ENCODE results near the gene CHD3.

Gene CHD3

DNA sequence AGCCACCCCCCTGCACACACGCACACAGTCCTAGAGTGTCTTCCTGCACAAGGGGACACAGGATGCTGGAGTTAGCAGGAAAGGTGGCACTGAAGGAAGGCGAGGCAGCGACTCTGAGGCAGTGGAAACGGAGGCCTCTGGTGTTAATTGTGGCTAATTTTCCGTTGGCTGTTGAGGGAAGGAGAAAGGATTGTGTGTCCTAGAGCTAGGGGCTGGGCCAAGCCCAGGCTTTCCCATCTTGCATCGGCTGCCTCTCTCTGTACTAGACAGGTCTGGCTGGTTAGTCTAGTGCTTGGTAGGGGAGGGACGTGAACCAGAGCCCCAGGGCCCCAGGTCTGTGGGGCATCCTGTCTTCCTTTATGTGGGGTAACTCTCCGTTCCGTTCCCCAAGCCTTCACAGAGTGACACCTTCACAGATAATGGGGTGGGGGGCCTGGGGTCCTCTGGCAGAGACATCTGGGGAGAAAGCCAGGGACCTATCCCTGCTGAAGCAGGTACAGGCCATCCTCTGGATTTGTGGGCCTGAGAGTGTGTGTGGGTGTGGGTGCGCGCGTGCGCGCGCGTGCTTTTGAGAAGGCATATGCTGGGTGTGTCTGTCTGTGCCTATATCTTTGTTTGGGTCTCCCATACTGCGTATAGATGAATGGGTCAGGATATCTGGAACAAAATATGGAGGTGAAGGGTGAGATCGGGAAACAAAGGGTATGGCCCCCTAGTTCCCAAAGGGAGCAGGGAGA lies at the start of gene CHD3:
Gene CHD3, plus strand, starts transcription at position 606 of the 737 bp plus-strand sequence. CDS start 212 bp downstream, outside the sequence.
- DNase-seq = no peak

DNA sequence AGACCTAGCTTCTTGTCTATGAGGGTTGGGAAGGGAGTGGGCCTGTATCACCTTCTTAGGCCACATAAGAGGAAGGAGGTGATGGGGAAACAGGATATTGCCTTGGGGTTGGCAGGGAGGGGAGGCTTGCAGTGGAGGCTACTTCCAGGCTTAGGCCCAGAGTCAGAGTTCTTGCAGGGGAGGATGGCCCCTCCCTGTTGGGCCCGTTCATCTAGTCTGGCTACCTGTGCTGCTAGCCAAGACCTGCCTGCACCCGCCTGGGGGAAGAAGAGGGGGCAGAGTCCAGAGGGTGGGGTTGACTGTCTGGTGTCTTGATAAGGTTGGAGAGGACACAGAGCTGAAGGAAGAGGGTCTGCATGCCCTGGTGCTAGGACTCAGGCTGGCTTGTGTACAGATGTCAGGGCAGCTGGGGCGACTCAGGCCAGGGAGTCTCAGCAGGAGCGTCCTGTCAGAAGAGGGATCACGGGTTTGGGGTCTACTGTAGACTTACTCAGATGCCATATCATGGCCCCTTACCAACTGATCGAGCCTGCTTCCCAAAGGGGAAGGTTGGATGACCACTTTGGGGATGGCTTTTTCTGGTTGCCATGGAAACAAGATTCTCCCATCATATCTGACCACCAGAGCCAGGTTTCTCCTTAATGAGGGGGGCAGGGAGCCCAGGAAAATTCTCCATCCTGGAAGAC lies 49.3 kb upstream of the CHD3 start:
- no peak for DNase-seq

DNA sequence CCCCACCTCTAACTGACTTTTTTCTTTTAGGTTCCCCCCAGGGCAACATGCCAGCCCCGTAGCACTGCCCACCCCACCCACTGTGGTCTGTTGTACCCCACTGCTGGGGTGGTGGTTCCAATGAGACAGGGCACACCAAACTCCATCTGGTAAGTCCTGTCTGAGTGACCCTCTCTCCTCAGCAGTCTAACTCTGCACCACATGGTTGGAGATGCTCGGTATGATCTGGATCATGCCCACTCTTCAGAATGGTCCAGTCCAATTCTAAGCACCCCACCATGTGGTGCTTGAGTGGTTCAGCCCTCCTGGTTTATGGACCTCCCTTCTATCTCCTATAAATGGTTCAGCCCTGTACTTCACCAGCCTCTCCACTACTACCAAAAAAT lies 48.7 kb upstream of the CHD3 start:
- no peak for DNase-seq

DNA sequence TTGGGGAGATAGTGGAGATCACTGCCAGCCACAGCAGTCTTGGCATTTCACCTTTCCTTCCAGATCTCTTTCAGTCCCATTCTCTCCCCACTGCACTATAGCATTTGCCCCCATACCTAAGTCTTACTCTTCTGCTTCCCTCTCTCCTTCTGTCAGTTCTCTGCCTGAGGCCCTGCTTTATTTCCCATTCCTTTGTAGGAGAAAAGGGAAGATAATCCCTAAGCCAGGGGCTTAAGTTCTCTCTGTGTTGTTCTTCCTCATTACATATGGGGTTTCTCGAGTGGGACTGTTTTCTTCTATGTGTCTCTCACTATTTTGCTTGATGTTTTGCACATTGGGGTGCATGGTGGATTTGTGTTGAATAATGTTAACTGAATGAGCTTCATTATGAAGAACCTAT lies 48.1 kb upstream of the CHD3 start:
- DNase-seq = no peak

DNA sequence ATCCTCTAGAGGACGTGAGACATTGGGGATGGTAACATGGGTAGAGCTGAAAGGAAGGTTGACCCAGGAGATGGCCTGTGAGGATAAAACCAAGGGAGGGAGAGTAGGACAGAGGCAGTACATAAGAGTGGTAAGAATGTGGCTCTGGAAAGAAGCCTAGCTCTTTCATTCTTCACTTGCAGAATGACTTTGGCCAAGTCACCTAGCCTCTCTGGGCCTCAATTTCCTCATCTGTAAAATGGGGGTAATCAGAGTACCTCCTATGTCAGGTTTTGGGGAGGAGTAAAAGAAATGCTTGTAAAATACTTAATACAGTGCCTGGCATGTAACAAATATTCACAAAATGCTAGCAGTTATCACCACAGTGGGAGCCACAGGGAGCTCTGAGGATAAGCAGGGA lies 47.7 kb upstream of the CHD3 start:
- DNase-seq = no peak

DNA sequence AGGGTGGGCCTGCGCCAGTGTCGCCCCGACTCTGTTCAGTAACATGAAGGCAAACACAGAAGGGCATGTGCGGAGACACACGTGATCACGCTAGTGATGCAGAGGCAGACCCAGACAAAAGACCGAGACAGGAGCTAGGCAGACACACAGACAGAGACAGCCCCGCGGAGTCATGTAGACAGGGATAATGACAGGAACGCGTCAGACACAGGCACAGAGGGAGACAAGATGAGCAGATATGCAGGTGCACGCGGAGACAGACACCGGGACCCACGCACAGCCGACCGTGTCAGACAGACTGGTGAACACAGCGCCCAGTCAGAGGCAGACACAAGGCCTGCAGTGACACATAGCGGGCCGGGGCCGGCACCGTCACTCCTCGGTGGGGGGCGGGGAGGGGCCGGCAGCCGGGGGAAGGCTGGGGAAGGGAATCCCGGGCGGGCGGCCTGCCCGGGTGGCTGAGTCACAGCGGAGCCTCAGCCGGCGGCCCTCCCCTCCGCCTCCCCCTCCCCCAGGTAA lies 47.1 kb upstream of the CHD3 start:
- DNase-seq = peak; percentile 91

DNA sequence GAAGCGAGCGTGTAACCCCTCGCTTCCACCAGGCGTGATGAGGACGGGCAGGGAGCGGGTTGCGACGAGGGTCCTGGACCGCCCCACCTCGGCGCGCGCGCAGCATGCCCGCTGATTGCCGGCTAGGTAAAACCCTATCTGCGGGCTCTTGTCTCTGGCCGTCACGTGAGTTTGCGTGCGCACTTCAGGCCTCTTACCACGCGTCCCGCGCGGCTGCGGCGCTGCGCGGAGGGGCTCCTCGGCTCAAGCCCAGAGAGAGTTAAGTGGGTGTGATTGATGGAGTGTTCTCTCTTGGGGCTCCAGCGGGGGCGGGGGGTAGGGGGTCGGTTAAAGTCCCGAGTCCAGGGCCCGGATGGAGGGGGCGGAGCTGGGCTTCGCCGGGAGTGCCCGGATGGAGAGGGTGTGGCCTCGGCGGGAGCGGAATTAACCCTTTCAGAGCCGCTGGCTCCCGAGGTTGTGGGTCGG lies 46.6 kb upstream of the CHD3 start:
- DNase-seq = peak; percentile 95

DNA sequence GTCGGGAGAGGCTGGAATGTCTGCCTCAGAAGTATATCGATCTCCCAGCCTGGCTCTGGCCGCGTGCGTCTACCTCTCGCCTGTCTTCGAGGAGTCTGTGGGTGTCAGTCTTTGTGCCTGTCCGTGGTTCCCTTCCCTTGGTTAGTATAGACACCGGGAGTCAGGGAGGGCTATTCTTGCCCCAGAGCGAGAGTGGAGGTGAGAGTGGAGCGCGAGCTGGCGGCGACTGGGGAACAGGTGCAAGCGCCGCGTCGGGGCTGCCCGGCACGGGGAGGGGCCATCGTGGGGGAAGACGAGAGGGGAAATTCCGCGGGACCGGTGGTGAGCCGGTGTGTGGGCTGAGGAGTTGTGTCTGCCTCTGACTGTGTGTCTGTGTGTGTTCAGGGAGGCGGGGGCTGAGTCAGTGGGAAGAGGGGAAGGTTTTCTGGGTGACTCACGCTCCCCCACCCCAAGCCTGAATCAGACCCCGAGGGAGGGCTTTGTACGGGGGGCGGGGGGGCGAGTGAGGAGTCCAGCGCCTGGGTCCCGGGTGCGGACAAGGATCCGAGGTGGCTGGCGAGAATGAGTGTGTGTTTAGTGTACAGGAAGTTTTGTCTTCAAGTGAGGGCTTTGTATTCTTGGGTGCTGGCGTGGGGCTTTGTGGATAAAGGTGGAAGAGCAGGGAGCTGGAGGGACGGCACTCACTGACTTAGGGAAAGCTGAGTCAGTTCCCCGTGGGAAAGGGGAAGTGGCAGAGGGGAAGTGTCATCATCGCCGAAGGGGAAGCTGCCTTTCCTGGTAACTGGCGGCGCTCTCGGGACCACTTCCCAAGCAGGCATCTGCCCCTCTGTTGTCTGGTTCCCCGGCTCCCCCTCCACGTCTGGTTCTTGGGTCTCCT lies 46.0 kb upstream of the CHD3 start:
- peak; percentile 84 for DNase-seq

DNA sequence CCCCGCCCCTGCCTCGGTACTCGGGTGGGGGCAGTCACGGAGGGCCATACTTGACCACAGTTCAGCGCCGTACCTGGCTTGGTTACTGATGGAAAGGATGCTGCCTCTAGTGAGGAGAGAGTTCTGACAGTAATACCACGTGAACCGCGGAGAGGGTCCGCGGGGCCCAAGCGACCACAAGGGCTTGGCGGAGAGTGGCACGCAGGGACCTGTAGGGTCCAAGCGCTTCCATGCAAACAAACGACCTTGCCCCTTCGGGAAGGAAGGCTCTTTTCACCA lies 45.4 kb upstream of the CHD3 start:
- no peak for DNase-seq

DNA sequence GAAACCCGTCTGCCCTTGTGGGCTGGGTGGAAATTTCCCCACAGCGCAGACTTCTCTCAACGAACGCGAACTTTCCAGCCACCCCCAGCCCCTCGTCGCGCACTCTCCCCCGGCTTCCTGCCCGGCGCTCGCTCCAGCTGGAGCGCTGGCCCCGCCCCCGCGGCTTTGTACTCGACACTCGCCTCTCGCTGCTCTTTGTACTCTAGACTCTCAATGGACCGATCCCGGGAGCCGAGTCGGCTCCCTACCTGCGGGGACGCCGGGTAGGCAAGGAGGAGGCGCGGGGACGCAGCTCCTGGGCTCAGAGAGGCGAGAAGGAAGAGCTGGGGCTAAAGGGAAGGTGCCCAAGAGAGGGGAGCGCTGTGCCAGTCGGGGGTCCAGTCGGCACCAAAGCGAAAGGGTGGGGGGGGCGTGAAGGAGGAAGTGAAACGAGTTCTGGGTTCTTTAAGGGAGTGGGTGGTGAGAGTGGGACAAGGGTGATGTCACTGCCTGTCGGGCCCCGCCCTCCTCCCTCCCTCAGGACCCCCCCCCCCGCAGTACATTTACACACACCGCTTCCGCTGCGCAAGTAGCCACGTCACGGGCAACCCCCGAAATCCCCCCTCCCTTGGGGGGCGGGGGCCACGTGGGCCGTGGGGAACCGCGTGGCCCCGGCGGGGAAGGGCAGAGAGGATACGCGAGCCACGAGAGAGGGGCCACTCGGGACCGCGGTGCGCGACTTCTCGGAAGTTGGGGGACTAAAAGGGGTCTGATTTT lies 44.9 kb upstream of the CHD3 start:
- peak; percentile 89 for DNase-seq

DNA sequence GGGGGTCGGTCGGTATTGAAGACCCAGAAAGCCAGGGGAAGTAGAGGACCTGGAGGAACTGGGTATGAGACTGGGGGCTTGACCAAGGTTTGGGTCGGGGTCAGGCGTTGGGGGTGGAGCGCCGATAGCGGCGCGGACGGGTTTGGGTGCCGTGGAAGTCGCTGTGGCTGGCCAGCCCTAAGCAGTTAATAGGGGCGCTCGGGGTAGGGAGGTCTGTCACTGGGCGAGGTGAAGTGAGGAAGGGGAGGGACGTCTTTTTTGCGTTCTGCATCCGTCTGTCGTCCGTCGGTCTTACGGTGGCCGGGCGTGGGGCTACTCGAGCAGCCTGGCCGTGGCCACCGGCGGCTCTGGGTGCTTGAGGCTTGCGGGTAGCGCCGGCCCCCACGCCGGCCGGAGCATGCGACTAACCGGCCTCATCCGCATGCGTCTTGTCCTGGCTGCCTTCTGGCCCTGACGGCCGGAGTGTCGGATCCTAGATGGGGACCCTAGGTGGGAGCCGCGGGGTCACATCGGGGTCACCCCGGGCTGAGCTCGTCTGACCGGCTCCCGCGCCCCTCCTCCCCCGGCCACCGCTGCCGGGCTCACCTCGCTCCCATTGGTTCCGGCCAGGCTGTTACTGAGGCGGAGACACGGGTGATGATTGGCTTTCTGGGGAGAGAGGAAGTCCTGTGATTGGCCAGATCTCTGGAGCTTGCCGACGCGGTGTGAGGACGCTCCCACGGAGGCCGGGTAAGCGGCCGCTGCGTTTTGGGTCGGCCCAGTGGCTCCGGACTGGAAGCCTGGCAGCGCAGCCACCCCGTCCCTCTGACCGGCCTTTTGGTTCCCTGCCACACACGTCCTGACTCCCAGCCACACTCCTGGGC lies 44.1 kb upstream of the CHD3 start:
- DNase-seq = peak; percentile 95

DNA sequence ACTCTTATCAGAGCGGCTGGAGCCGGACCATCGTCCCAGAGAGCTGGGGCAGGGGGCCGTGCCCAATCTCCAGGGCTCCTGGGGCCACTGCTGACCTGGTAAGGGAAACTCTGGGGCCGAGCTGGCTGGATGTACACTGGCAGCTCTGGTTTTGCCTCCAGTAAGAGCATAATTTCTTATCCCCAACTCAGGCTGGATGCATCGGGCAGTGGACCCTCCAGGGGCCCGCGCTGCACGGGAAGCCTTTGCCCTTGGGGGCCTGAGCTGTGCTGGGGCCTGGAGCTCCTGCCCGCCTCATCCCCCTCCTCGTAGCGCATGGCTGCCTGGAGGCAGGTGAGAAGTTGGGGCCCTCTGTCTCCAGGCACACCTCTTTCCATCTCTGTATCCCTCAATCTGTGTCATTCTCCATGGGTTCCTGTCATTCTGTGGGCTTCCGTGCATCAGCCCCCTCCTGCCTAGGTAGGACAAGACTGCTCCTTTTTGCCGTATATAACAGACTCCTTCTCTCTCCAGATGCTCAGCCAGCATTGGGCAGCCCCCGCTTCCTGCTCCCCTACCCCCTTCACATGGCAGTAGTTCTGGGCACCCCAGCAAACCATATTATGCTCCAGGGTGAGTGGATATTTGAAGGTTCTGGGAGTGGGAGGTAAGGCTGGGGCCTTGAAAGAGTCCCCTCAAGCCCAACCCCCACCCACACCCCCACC lies 43.1 kb upstream of the CHD3 start:
- no peak for DNase-seq

DNA sequence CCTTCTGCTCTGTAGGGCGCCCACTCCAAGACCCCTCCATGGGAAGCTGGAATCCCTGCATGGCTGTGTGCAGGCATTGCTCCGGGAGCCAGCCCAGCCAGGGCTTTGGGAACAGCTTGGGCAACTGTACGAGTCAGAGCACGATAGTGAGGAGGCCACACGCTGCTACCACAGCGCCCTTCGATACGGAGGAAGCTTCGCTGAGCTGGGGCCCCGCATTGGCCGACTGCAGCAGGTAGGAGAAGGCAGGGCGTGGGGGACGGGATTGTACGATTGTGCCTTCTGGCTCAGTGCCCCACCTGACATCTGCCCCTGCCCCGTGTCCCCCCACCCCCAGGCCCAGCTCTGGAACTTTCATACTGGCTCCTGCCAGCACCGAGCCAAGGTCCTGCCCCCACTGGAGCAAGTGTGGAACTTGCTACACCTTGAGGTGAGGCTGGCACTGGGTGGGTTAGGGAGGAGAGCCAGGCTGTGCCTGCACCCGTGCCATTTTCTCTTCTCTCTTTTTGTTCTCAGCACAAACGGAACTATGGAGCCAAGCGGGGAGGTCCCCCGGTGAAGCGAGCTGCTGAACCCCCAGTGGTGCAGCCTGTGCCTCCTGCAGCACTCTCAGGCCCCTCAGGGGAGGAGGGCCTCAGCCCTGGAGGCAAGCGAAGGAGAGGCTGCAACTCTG lies 42.4 kb upstream of the CHD3 start:
- no peak for DNase-seq

DNA sequence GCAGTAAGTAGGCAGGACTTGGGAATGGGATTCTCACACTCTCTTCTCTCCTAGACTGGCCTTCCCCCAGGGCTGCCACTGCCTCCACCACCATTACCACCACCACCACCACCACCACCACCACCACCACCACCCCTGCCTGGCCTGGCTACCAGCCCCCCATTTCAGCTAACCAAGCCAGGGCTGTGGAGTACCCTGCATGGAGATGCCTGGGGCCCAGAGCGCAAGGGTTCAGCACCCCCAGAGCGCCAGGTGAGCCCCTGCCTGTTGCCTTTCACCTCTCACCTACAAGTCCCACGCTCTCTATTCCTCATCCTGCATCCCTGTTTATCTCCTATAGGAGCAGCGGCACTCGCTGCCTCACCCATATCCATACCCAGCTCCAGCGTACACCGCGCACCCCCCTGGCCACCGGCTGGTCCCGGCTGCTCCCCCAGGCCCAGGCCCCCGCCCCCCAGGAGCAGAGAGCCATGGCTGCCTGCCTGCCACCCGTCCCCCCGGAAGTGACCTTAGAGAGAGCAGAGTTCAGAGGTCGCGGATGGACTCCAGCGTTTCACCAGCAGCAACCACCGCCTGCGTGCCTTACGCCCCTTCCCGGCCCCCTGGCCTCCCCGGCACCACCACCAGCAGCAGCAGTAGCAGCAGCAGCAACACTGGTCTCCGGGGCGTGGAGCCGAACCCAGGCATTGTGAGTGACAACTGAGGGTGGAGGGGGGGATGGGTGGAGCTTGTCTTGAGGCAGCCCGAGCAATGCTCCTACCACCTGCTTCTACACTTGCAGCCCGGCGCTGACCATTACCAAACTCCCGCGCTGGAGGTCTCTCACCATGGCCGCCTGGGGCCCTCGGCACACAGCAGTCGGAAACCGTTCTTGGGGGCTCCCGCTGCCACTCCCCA lies 41.6 kb upstream of the CHD3 start:
- peak; percentile 34 for DNase-seq

DNA sequence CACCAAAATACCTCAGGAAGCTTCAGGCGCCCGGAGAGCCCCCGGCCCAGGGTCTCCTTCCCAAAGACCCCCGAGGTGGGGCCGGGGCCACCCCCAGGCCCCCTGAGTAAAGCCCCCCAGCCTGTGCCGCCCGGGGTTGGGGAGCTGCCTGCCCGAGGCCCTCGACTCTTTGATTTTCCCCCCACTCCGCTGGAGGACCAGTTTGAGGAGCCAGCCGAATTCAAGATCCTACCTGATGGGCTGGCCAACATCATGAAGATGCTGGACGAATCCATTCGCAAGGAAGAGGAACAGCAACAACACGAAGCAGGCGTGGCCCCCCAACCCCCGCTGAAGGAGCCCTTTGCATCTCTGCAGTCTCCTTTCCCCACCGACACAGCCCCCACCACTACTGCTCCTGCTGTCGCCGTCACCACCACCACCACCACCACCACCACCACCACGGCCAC lies 40.4 kb upstream of the CHD3 start:
- no peak for DNase-seq

DNA sequence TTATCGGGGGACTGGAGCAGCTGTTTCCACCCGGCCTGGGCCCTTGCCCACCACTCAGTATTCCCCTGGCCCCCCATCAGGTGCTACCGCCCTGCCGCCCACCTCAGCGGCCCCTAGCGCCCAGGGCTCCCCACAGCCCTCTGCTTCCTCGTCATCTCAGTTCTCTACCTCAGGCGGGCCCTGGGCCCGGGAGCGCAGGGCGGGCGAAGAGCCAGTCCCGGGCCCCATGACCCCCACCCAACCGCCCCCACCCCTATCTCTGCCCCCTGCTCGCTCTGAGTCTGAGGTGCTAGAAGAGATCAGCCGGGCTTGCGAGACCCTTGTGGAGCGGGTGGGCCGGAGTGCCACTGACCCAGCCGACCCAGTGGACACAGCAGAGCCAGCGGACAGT lies 39.9 kb upstream of the CHD3 start:
- no peak for DNase-seq

DNA sequence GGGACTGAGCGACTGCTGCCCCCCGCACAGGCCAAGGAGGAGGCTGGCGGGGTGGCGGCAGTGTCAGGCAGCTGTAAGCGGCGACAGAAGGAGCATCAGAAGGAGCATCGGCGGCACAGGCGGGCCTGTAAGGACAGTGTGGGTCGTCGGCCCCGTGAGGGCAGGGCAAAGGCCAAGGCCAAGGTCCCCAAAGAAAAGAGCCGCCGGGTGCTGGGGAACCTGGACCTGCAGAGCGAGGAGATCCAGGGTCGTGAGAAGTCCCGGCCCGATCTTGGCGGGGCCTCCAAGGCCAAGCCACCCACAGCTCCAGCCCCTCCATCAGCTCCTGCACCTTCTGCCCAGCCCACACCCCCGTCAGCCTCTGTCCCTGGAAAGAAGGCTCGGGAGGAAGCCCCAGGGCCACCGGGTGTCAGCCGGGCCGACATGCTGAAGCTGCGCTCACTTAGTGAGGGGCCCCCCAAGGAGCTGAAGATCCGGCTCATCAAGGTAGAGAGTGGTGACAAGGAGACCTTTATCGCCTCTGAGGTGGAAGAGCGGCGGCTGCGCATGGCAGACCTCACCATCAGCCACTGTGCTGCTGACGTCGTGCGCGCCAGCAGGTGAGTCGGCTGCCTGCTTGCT lies 39.3 kb upstream of the CHD3 start:
- no peak for DNase-seq

DNA sequence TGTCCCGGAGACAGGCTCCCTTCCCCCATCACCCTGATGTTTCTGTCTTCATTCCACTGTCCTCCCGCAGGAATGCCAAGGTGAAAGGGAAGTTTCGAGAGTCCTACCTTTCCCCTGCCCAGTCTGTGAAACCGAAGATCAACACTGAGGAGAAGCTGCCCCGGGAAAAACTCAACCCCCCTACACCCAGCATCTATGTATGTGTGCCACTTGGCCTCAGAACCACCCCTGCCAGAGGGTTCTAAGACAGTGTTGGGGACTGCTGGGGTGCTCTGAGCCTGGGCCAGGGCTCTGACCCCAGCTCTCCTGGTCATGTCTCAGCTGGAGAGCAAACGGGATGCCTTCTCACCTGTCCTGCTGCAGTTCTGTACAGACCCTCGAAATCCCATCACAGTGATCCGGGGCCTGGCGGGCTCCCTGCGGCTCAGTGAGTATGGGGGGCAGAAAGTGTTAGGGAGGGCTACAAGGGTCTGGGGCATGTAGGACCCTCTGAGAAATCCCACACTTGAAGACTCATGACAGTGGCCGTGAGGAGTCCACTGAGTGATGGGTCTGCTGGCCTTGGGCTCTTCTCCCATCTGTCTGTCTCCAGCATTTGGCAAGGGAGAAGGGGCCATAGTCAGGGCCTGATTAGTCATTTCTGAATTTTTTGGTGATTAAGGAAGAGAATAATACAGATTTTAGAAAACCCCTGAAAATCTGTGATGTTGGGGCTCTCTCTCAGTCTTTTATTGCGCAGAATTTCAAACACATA lies 38.7 kb upstream of the CHD3 start:
- DNase-seq = no peak
